B cell (primary cell): ENCODE data around the gene RNF167.

Source experiments
- CTCF ChIP-seq: fragments of 200-600 bp; IDR thresholded peaks from one replicate; pipeline ENCODE4 v1.8.0; 2022; ENCODE audit warnings: antibody characterized with exemption, mild to moderate bottlenecking
- EZH2 ChIP-seq: IDR thresholded peaks from 2 replicates; pipeline ENCODE4 v1.6.1; 2012; ENCODE audit warnings: borderline replicate concordance, low read depth, mild to moderate bottlenecking, moderate library complexity, low read length; ENCODE audit not compliant: insufficient read depth, poor library complexity, severe bottlenecking

GRCh38 chr17:4982305-4982704, 42.2 kb downstream of the RNF167 start:
- no peak for TF ChIP-seq CTCF
- TF ChIP-seq EZH2, result no peak
